GM12892 (cell line): ENCODE results near the gene FOXB2.

Experiments
- POLR2A ChIP-seq: IDR thresholded peaks from 2 replicates; pipeline ENCODE4 v1.6.1; 2011; ENCODE audit warnings: low read depth, low read length, control low read depth
- POLR2AphosphoS5 ChIP-seq: IDR thresholded peaks from 2 replicates; pipeline ENCODE4 v1.6.1; 2011; ENCODE audit warnings: low read depth, low read length, control low read depth
- TAF1 ChIP-seq: IDR thresholded peaks from 2 replicates; pipeline ENCODE4 v1.6.1; 2011; ENCODE audit warnings: low read depth, mild to moderate bottlenecking, control low read depth, low read length, borderline replicate concordance

DNA sequence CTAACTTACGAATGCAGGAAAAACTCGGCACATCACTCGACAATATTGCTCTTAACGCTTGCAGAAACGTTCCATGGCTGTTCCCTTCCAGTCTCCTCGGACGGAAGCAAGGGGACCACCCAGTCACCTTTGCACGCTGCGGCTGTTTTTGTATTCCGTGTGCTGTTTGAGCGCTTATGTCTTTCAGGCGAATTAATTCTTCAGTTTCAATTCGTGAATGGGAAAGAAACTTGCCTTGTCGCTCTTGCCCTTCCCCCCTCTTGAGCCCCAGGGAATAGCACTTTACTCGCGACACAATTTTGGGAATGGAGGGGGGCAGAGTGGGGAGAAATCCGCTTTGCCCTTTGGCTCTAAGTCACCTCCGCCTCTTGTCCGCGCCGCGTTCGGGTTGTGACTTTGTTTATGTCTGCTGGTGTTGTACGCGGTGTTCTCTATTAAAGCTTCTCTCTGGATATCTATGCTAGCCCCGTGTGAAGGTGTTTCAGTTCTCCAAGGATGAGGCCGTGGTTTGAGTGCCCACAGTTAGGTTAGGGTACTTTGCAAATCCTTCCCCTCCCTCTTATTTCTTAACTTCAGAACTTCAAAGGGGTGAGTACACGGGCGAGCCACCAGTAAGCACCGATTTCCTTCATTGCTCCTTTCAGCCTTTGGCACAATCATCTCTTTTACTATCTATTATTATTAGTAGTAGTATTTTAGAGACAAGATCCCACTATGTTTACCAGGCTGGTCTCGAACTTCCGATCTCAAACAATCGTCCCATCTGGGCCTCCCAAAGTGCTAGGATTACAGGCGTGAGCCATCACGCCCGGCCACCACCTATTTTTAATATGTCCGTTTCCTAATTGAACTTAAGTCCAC is 2.7 kb downstream of the FOXB2 start:
- no peak for TF ChIP-seq POLR2A
- TF ChIP-seq POLR2AphosphoS5: no peak
- no peak for TF ChIP-seq TAF1
